Gastrocnemius medialis (tissue), 4 donors: ENCODE measurements around the gene THSD7B. TPM values are rescaled to one million over a fixed set of nuclear protein-coding genes. Genes with fewer than 3 reads are reported as not detected.

ENCODE experiments used
- ATAC-seq, 2 donors: fragments of 150-250 bp; one replicate each; pipeline ENCODE4 v1.9.1; 2016
- DNase-seq, 2 donors: peaks; one replicate each; pipeline ENCODE4 v3.0.0-alpha.2; 2019
- H3K27ac ChIP-seq, 4 donors: fragments of 200-600 bp; sonication (generic); 1 replicate in 1 of 4; 2 replicates in 3 of 4; pipeline ENCODE4 v1.5.1; 2016 to 2018; ENCODE audit warnings: mild to moderate bottlenecking in 2 of 4, moderate library complexity in 1 of 4
- H3K27me3 ChIP-seq, 3 donors: fragments of 200-600 bp; sonication (generic) in 2 of 3; 1 replicate in 1 of 3; 2 replicates in 2 of 3; pipeline versions ENCODE4 v1.5.1 to v1.6.0; 2016 to 2019; ENCODE audit warnings: mild to moderate bottlenecking in 1 of 3, moderate library complexity in 1 of 3
- H3K36me3 ChIP-seq, 2 donors: fragments of 200-600 bp; sonication (generic) in 1 of 2; one replicate each; pipeline ENCODE4 v1.5.1; 2017 to 2018
- H3K4me1 ChIP-seq, 2 donors: fragments of 200-600 bp; sonication (generic) in 1 of 2; one replicate each; pipeline ENCODE4 v1.5.1; 2016 to 2017; ENCODE audit warnings: mild to moderate bottlenecking in 2 of 2
- H3K4me3 ChIP-seq, 4 donors: fragments of 200-600 bp; sonication (generic) in 3 of 4; 1 replicate in 1 of 4; 2 replicates in 3 of 4; pipeline ENCODE4 v1.5.1; 2016 to 2019; ENCODE audit warnings: mild to moderate bottlenecking in 2 of 4
- H3K9me3 ChIP-seq, 3 donors: fragments of 200-600 bp; sonication (generic) in 2 of 3; 1 replicate in 1 of 3; 2 replicates in 2 of 3; pipeline ENCODE4 v1.5.1; 2016 to 2019
- POLR2A ChIP-seq, 2 donors: fragments of 450-650 bp; IDR thresholded peaks; one replicate each; pipeline ENCODE4 v1.6.1; 2017; ENCODE audit warnings: antibody characterized with exemption in 2 of 2, mild to moderate bottlenecking in 2 of 2, moderate library complexity in 2 of 2
- in situ Hi-C, 4 donors: fragments of 200-750 bp; cut with MboI; loops; one replicate each; pipeline versions ENCODE4 v1.15.0 to v1.8.0; 2017; ENCODE audit warnings: low sequenced_read_pairs in 4 of 4
- intact Hi-C: fragments of 100-400 bp; cut with DNase I; formaldehyde crosslinking; loops from one replicate; pipeline ENCODE4 v1.15.1; 2023; ENCODE audit warnings: low total_unique reads
- total RNA-seq, 4 donors: library from RNA; depleted of rRNA; stranded (reverse); fragments of >200 nt; gene quantifications; one replicate each; pipeline versions ENCODE4 v1.1.0 to v1.2.3, GENCODE V29; 2016
- TF ChIP-seq, protein P1 (sequence below), 5 experiments: fragments of 450-650 bp in 3 of 5; fragments of 200-600 bp in 2 of 5; sonication (generic) in 2 of 5; IDR thresholded peaks in 4 of 5; conservative IDR thresholded peaks in 1 of 5; 1 replicate in 4 of 5; 2 replicates in 1 of 5; pipeline ENCODE4 v1.5.1; 2016 to 2019; ENCODE audit warnings: antibody characterized with exemption in 5 of 5, mild to moderate bottlenecking in 3 of 5, moderate library complexity in 3 of 5

The THSD7B gene
- total RNA-seq, 4 donors from 2014 or later: not detected

- Histone ChIP-seq H3K27ac (no peak overlapping the region), H3K4me1 (no peaks in the 10 kb centered on the region), H3K36me3 (no peaks in the 10 kb centered on the region), H3K9me3 (no peaks in the 10 kb centered on the region), H3K4me3 (no peak overlapping the region), H3K27me3 (no peaks in the 10 kb centered on the region)
- DNase-seq (no peak), ATAC-seq (no peak)
- in situ Hi-C loops: no loop called here
- intact Hi-C loops: no loop called here
- TF ChIP-seq, protein P1, sequence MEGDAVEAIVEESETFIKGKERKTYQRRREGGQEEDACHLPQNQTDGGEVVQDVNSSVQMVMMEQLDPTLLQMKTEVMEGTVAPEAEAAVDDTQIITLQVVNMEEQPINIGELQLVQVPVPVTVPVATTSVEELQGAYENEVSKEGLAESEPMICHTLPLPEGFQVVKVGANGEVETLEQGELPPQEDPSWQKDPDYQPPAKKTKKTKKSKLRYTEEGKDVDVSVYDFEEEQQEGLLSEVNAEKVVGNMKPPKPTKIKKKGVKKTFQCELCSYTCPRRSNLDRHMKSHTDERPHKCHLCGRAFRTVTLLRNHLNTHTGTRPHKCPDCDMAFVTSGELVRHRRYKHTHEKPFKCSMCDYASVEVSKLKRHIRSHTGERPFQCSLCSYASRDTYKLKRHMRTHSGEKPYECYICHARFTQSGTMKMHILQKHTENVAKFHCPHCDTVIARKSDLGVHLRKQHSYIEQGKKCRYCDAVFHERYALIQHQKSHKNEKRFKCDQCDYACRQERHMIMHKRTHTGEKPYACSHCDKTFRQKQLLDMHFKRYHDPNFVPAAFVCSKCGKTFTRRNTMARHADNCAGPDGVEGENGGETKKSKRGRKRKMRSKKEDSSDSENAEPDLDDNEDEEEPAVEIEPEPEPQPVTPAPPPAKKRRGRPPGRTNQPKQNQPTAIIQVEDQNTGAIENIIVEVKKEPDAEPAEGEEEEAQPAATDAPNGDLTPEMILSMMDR (IDR thresholded peaks at IDR 0.05 in 4 of 5, conservative IDR thresholded peaks at IDR 0.05 in 1 of 5): no peak
- no peak for TF ChIP-seq POLR2A (IDR thresholded peaks at IDR 0.05)
Measured at GRCh38 chr2:137379186-137379585, 613.8 kb downstream of the THSD7B start.

- in situ Hi-C loops (no loop called here), intact Hi-C loops (no loop called here)
- H3K4me3 ChIP-seq: no peak overlapping the region
- no peaks in the 10 kb centered on the region for H3K27me3 ChIP-seq
- H3K27ac ChIP-seq: no peak overlapping the region
- no peaks in the 10 kb centered on the region for H3K4me1 ChIP-seq
- no peak for DNase-seq
- H3K9me3 ChIP-seq: no peaks in the 10 kb centered on the region
- TF ChIP-seq POLR2A (IDR thresholded peaks at IDR 0.05): no peak
- TF ChIP-seq, protein P1 (IDR thresholded peaks at IDR 0.05 in 4 of 5, conservative IDR thresholded peaks at IDR 0.05 in 1 of 5): no peak
- H3K36me3 ChIP-seq: no peaks in the 10 kb centered on the region
- no peak for ATAC-seq
Measured at GRCh38 chr2:137380610-137381009, 615.3 kb downstream of the THSD7B start.

DNA sequence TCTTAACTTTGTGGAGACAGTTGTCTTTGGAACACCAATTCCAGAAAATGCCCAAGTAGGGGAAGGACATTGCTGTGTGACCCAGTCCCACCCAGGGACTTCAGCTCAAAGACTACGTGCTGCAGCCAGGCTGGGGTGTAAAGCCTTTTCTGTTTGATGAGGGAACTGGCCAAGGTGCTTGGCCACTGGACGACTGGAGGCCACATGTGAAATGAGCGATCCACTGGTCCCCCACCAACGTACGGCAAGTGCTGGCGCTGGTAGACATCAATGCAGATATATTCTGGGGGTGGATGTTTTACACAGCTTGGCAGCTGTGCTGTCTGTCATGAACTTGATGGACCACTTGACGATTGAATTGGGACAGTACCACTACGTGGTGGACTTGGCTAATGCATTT is 616.4 kb downstream of the THSD7B start:
- no peak for TF ChIP-seq POLR2A (IDR thresholded peaks at IDR 0.05)
- TF ChIP-seq, protein P1 (IDR thresholded peaks at IDR 0.05 in 4 of 5, conservative IDR thresholded peaks at IDR 0.05 in 1 of 5): no peak
- no peaks in the 10 kb centered on the region for H3K36me3 ChIP-seq
- no peak overlapping the region for H3K4me3 ChIP-seq
- no peaks in the 10 kb centered on the region for H3K4me1 ChIP-seq
- intact Hi-C loops: no loop called here
- in situ Hi-C loops: no loop called here
- H3K27me3 ChIP-seq: no peaks in the 10 kb centered on the region
- no peak overlapping the region for H3K27ac ChIP-seq
- DNase-seq (no peak), ATAC-seq (no peak)
- no peaks in the 10 kb centered on the region for H3K9me3 ChIP-seq

GRCh38 chr2:137383391-137383790 is 618.0 kb downstream of the THSD7B start:
- in situ Hi-C loops (no loop called here), intact Hi-C loops (no loop called here)
- H3K4me3 ChIP-seq: no peak overlapping the region
- H3K4me1 ChIP-seq: no peaks in the 10 kb centered on the region
- TF ChIP-seq, protein P1 (IDR thresholded peaks at IDR 0.05 in 4 of 5, conservative IDR thresholded peaks at IDR 0.05 in 1 of 5): no peak
- no peak for TF ChIP-seq POLR2A (IDR thresholded peaks at IDR 0.05)
- H3K36me3 ChIP-seq: no peaks in the 10 kb centered on the region
- no peak for DNase-seq
- no peaks in the 10 kb centered on the region for H3K27me3 ChIP-seq
- H3K27ac ChIP-seq: no peak overlapping the region
- ATAC-seq: no peak
- H3K9me3 ChIP-seq: no peaks in the 10 kb centered on the region

- DNase-seq (no peak), ATAC-seq (no peak)
- Histone ChIP-seq H3K36me3 (no peaks in the 10 kb centered on the region), H3K4me3 (no peak overlapping the region), H3K27me3 (no peaks in the 10 kb centered on the region), H3K9me3 (no peaks in the 10 kb centered on the region), H3K27ac (no peak overlapping the region), H3K4me1 (no peaks in the 10 kb centered on the region)
- intact Hi-C loops: no loop called here
- in situ Hi-C loops: no loop called here
- TF ChIP-seq, protein P1 (IDR thresholded peaks at IDR 0.05 in 4 of 5, conservative IDR thresholded peaks at IDR 0.05 in 1 of 5): no peak
- no peak for TF ChIP-seq POLR2A (IDR thresholded peaks at IDR 0.05)
Measured at GRCh38 chr2:137387044-137387443, 621.7 kb downstream of the THSD7B start.
